C4-2B (cell line): Measurements from ENCODE around the gene PAM.

Experiments
- H3K27ac ChIP-seq: fragments of 450-650 bp; 2 replicates; pipeline ENCODE4 v1.5.1; 2017
- CTCF ChIP-seq: fragments of 450-650 bp; conservative IDR thresholded peaks from 2 replicates; pipeline ENCODE4 v1.5.1; 2017; ENCODE audit warnings: mild to moderate bottlenecking
- ZFX ChIP-seq: fragments of 450-650 bp; IDR thresholded peaks from 2 replicates; pipeline ENCODE4 v1.6.1; 2017

PAM gene

GRCh38 chr5:102815084-102815483, 60.0 kb downstream of the PAM start:
- TF ChIP-seq ZFX (no peak), CTCF (no peak)
- H3K27ac ChIP-seq: no peak overlapping the region

DNA sequence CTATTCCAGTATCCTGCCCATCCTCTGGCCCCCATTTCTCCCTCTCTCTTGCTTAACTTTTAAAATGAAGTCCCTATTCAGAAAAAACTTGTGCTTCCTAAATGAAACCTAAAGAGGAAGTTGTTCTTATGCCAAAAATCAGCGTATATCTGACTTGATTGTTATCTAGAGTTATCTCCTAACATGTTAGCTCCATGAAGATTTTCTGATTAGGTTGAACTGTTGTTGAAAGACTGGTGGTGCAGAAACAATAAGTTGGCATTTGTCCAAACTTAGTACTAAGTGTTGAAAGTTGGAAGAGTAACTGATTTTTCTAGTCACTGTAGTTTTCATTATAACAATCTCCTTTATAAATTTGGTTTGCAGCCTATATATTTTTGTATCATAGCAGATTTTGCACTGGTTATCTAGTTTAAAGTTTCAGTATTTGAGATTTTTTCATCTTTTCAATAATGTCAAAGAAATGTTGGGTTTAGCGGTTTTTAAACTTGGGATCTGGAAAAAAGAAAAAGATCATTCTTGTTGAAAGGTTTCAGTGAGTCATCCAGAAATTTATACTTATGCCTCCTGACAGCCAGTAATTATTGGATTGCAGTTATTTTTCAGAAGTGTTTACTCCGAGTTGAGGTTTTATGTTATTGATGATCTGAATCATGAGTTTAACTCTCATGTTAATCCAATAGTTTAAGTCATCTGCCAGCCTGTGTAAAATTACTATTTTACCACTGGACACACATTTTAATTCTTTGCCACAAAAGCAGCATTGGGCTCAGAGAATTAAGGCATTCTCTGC, 60.6 kb downstream of the PAM start:
- TF ChIP-seq ZFX (no peak), CTCF (no peak)
- no peak overlapping the region for H3K27ac ChIP-seq

- no peak overlapping the region for H3K27ac ChIP-seq
- TF ChIP-seq ZFX (no peak), CTCF (no peak)
These were observed 63.2 kb downstream of the PAM start for GRCh38 chr5:102818345-102818744.

DNA sequence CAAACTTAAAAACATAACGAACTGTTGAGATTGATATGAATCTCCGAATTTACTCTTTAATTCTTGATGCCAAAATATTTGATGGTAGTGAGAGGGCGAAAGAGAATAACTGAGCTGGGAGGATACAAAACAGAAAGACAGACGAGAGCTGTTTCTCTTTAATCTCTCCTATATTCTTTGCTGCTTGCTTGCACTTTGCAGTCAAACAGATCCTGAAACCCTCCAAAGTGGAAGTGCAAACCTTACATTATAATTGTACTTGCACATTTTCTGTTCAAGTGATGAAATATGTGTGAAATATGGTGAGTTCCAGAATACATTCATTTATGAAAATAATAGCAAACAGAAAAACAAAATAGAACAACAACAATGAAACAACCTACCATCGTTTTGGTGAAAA, 63.8 kb downstream of the PAM start:
- H3K27ac ChIP-seq: no peak overlapping the region
- no peak for TF ChIP-seq CTCF
- TF ChIP-seq ZFX: no peak

DNA sequence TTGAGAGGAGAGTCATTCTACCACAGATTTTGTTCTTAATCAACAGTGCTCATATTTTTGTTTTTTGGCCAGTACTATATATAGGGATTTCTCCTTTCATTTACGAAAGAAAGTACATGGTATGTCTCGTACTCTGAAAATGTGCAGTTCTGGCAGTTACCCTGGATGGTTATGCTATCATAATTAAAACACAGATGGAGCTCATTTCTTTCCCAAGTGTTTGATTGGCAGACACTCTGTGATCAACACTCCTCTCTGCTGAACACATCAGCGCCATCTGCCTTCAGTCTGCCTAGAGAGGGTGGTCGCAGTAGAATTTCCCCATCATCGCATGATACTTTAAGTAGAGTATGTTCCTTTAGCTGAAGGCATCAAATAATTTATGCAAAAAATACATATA, 64.5 kb downstream of the PAM start:
- TF ChIP-seq ZFX (no peak), CTCF (no peak)

GRCh38 chr5:102823441-102823874, 68.4 kb downstream of the PAM start:
- H3K27ac ChIP-seq: no peak overlapping the region
- TF ChIP-seq CTCF (no peak), ZFX (no peak)

More for the DNA sequence above, 64.5 kb downstream of the PAM start:
- H3K27ac ChIP-seq: no peak overlapping the region

GRCh38 chr5:102826629-102827028, 71.5 kb downstream of the PAM start:
- no peak for TF ChIP-seq ZFX
- TF ChIP-seq CTCF: no peak
- H3K27ac ChIP-seq: no peak overlapping the region
